ENCODE measurements around the gene OGFOD3.

DNA sequence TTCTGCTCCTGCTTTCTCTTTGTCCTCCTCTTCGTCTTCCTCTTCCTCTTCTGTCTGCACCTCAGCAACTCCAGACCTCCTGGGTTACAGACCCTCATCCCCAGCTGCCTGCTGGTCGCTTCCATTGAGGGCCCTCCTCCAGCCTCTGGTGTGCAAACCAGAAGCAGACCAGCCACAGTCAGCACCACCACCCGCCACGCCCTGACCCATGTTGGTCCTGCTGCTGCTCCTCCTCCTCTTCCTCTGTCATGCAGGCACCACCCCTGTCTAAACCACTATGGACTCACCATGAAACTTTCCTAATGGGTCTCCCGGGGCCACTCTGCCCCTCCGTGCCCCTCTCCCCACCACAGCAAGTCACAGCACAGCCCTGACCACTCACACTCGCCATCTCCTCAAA is 11.4 kb upstream of the OGFOD3 start:
- TF ChIP-seq CTCF (IDR thresholded peaks at IDR 0.05; ENCODE audit: poor library complexity) = no peak
- TF ChIP-seq EZH2 (IDR thresholded peaks at IDR 0.05; ENCODE audit: borderline replicate concordance) = no peak
- TF ChIP-seq EZH2phosphoT487 (IDR thresholded peaks at IDR 0.05; ENCODE audit: low read depth, severe bottlenecking, unreplicated experiment) = no peak

Data from hepatocyte (in vitro differentiated cells).